Measurements from ENCODE around the gene PRSS50. TPM values are rescaled to one million over a fixed set of nuclear protein-coding genes. Genes with fewer than 3 reads are reported as not detected.

The PRSS50 gene
- total RNA-seq, 1 donor from 2014 or later: not detected

DNA sequence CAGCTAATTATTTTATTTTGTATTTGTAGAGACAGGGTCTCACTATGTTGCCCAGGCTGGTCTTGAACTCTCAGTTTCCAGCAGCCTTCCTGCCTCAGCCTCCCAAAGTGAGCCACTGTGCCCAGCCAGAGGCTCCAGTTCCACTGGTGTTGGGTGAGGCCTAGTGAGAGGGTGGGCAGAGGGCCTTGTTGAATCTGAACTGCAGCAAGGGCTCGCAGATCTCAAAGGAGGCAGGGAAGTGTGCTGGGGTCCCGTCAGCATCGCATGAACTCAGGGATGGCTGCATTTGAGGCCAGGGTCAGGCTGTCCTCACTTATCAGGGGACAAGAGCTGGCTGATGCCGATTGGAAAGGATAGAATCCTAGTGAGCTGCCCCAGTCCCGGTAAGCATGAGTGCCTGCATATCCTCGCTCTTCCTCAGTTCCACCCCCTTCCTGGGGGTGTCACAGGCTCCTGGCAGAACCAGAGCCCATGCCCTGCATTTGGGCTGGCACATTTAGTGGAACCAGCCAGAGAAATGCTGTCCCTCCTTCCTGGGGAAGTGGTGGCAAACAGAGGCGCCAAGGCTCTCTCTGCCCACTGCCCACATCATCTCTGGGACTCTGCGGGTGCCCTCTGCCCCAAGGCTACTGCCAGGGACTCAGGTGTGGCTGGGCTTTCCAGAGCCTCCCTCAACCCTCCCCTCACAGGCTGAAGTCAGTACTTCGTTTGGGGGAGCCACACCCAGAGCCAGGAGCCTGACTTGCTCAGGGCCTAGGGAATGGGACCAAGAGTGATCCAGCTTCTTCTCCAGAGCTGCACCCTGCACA lies 48.3 kb downstream of the PRSS50 start:
- Histone ChIP-seq H3K27me3 (no peaks in the 10 kb centered on the region), H3K4me3 (no peak overlapping the region), H3K4me1 (no peaks in the 10 kb centered on the region), H3K36me3 (peaks cover 0 to 16% of the 10 kb centered on the region in 2 donors), H3K27ac (no peak overlapping the region), H3K9me3 (no peaks in the 10 kb centered on the region)
- intact Hi-C loops (cut with DNase I): no loop called here
- DNase-seq (ENCODE audit: low spot score in 2 of 2): peak; percentile 6 to 50
- TF ChIP-seq, protein P1, sequence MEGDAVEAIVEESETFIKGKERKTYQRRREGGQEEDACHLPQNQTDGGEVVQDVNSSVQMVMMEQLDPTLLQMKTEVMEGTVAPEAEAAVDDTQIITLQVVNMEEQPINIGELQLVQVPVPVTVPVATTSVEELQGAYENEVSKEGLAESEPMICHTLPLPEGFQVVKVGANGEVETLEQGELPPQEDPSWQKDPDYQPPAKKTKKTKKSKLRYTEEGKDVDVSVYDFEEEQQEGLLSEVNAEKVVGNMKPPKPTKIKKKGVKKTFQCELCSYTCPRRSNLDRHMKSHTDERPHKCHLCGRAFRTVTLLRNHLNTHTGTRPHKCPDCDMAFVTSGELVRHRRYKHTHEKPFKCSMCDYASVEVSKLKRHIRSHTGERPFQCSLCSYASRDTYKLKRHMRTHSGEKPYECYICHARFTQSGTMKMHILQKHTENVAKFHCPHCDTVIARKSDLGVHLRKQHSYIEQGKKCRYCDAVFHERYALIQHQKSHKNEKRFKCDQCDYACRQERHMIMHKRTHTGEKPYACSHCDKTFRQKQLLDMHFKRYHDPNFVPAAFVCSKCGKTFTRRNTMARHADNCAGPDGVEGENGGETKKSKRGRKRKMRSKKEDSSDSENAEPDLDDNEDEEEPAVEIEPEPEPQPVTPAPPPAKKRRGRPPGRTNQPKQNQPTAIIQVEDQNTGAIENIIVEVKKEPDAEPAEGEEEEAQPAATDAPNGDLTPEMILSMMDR (IDR thresholded peaks at IDR 0.05): no peak

DNA sequence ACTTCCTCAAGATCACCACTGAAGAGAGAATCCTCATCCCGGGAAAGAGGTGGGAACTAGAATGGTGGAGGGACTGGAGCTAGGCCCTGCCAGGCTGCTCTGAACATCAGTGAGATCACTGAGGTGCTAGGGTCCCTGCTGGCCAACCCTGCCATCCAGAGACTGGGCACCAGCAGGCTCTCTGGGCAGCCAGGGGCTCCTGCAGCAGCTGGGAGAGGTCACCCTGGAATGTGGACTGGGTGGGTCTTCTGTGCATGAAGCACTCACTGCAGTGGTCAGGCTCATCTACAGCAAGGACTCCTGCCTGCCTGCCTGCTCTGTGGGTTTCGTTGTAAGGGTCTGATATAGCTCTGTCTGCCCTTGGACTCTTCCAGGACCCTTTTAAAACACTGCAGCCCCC lies 49.1 kb downstream of the PRSS50 start:
- Histone ChIP-seq H3K4me1 (no peaks in the 10 kb centered on the region), H3K4me3 (no peak overlapping the region), H3K9me3 (no peaks in the 10 kb centered on the region), H3K36me3 (peaks cover 0 to 8% of the 10 kb centered on the region in 2 donors), H3K27ac (no peak overlapping the region), H3K27me3 (no peaks in the 10 kb centered on the region)
- TF ChIP-seq, protein P1 (IDR thresholded peaks at IDR 0.05): no peak
- DNase-seq (ENCODE audit: low spot score in 2 of 2): peak; percentile 5 to 43
- intact Hi-C loops (cut with DNase I): no loop called here

DNA sequence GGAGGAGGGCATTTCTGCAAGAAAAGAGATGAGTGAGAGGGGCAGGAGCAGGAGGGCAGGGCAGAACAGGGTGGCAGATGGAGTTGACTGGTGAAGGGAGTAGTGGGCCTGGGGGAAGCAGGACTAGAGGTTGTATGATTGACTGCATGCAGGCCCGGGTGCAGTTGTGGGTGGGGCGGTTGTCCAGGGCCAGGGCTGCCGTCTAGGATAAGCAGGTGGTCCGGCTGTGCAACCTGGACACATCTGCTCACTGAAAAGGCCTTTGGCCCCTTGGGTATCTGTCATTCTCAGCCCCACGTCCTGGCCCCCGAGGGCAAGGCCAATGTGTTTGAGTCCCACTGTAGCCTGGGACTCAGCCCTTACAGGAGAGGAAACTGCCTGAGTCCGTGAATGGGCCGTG lies 49.6 kb downstream of the PRSS50 start:
- peak; percentile 4 to 54 for DNase-seq (ENCODE audit: low spot score in 2 of 2)

DNA sequence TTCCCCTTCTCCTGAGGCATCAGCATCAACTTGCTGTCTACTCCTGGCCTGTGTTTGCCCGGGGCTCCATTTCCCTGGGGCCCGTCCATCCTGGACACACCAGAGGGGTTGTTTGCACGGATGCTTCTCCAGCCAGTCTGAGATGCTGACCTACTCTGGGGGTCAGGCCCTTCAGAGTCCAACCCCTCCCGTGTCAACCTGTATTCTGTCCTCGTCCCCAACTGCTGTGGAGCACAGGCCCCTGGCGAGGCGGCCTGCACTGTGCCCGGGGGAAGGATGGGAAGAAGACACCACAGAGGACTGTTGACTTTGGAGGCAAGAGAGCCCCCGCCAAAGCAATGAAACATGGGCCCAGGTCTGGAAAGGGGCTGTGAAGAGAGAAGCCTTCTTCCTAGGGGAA lies 50.0 kb downstream of the PRSS50 start:
- Histone ChIP-seq H3K4me1 (no peaks in the 10 kb centered on the region), H3K27ac (no peak overlapping the region), H3K27me3 (no peaks in the 10 kb centered on the region), H3K4me3 (no peak overlapping the region), H3K36me3 (peaks cover 0 to 8% of the 10 kb centered on the region in 2 donors), H3K9me3 (no peaks in the 10 kb centered on the region)
- intact Hi-C loops (cut with DNase I): no loop called here
- TF ChIP-seq, protein P1 (IDR thresholded peaks at IDR 0.05): no peak
- DNase-seq (ENCODE audit: low spot score in 2 of 2): peak in 1 of 2 donors; percentile 50

More for the DNA sequence above, 49.6 kb downstream of the PRSS50 start:
- Histone ChIP-seq H3K36me3 (peaks cover 0 to 8% of the 10 kb centered on the region in 2 donors), H3K27me3 (no peaks in the 10 kb centered on the region), H3K9me3 (no peaks in the 10 kb centered on the region), H3K4me1 (no peaks in the 10 kb centered on the region), H3K4me3 (no peak overlapping the region), H3K27ac (no peak overlapping the region)
- intact Hi-C loops (cut with DNase I): no loop called here
- TF ChIP-seq, protein P1 (IDR thresholded peaks at IDR 0.05): no peak

DNA sequence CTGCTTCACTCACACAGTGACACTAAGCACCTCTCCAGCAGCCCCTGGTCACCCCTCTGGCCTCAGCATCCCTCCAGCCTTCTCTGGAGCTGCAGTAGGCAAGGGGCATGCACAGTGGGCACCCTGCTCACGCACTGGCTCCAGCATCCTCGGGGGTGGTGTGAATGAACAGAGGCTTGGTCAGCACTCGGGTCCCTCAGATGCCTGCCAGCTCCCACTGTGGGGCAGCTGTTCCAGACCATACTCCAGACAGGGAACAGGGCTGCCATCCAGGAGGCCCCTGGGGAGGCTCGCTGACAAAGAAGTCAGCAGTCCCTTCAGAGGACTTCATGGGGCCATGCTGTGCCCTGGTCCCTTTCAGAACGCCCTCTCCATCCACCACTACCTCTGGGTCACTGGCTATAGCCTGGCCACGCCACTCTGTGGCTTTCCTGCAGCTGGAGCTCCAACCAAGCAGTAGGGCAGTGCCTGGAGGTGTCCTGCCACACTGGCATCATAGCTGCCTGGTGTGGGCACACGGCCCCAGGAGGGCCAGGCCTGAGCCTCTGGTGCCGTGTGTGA lies 50.5 kb downstream of the PRSS50 start:
- no peak overlapping the region for H3K4me3 ChIP-seq
- H3K36me3 ChIP-seq: peaks cover 0 to 4% of the 10 kb centered on the region in 2 donors
- H3K4me1 ChIP-seq: no peaks in the 10 kb centered on the region
- H3K27me3 ChIP-seq: no peaks in the 10 kb centered on the region
- intact Hi-C loops (cut with DNase I): no loop called here
- no peak overlapping the region for H3K27ac ChIP-seq
- peak; percentile 6 to 47 for DNase-seq (ENCODE audit: low spot score in 2 of 2)
- TF ChIP-seq, protein P1 (IDR thresholded peaks at IDR 0.05): no peak
- no peaks in the 10 kb centered on the region for H3K9me3 ChIP-seq
